Thymus (tissue), 11 donors: ENCODE data around the gene SYT13. TPM values are rescaled to one million over a fixed set of nuclear protein-coding genes. Genes with fewer than 3 reads are reported as not detected.

Experiments
- DNase-seq, 9 donors: peaks; one replicate each; pipeline ENCODE4 v3.0.0-alpha.2; 2013; ENCODE audit warnings: low spot score in 9 of 9, low read depth in 6 of 9, missing footprints in 1 of 9
- H3K27ac ChIP-seq, 2 donors: one replicate each; pipeline ENCODE4 v1.5.1; 2013; ENCODE audit warnings: control low read depth in 1 of 2, low read depth in 1 of 2, low read length in 1 of 2, mild to moderate bottlenecking in 1 of 2, moderate library complexity in 1 of 2
- H3K27me3 ChIP-seq, 2 donors: one replicate each; pipeline ENCODE4 v1.5.1; 2013; ENCODE audit warnings: low read length in 1 of 2; ENCODE audit not compliant: control insufficient read depth in 2 of 2, insufficient read depth in 1 of 2
- H3K36me3 ChIP-seq, 2 donors: one replicate each; pipeline ENCODE4 v1.5.1; 2013; ENCODE audit warnings: low read length in 1 of 2, mild to moderate bottlenecking in 1 of 2, moderate library complexity in 1 of 2; ENCODE audit not compliant: control insufficient read depth in 2 of 2, insufficient read depth in 2 of 2
- H3K4me1 ChIP-seq, 2 donors: one replicate each; pipeline ENCODE4 v1.5.1; 2013; ENCODE audit warnings: low read length in 2 of 2; ENCODE audit not compliant: control insufficient read depth in 2 of 2, insufficient read depth in 2 of 2
- H3K4me3 ChIP-seq, 2 donors: one replicate each; pipeline ENCODE4 v1.5.1; 2013; ENCODE audit warnings: low read length in 2 of 2, control low read depth in 1 of 2, mild to moderate bottlenecking in 1 of 2
- H3K9me3 ChIP-seq, 2 donors: one replicate each; pipeline ENCODE4 v1.5.1; 2013; ENCODE audit warnings: low read length in 1 of 2, mild to moderate bottlenecking in 1 of 2; ENCODE audit not compliant: control insufficient read depth in 2 of 2, insufficient read depth in 1 of 2
- WGBS: extraction: QIAGEN DNeasy Blood & Tissue Kit; methylation state at CpG from one replicate; pipeline ENCODE4 v1.1.7; 2013; 5-methylcytosine and 5-hydroxymethylcytosine counted together
- polyA plus RNA-seq: library from polyadenylated mRNA; stranded (reverse); fragments of 200-250 nt; gene quantifications from one replicate; pipeline ENCODE4 v1.2.3, GENCODE V29; 2013
- total RNA-seq: library from RNA; stranded (reverse); fragments of 120-200 nt; gene quantifications from one replicate; pipeline ENCODE4 v1.2.4, GENCODE V29; 2013
- donor health status: healthy.

SYT13 gene
- total and polyA plus RNA-seq, 2 donors: 0.14 to 0.25 TPM

DNA sequence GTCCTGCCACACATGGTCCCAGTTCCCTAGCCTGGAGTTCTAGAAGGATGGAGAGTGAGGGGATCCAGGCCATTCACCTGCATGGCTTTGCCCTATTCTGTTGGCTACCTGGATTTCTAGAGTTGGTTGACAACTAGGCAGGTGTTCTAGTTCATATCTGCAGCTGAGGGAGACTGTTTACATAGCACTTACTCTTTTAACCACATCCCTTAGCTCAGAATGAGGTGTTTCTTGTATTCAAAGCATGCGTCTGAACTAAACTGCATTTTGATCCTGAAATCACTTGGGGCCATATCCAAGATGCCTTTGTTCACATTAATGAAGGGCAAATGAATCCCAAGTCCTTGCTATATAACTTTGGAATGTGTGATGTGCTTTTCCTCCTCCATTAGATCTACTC lies 60.9 kb downstream of the SYT13 start:
- DNase-seq: no peak
- WGBS: 93% methylated on average over 1 of the region's 1 CpG
- no peaks in the 10 kb centered on the region for H3K4me1 ChIP-seq
- peaks cover 3% of the 10 kb centered on the region in 2 donors for H3K36me3 ChIP-seq
- no peak overlapping the region for H3K4me3 ChIP-seq
- no peaks in the 10 kb centered on the region for H3K27me3 ChIP-seq
- H3K9me3 ChIP-seq: no peaks in the 10 kb centered on the region
- H3K27ac ChIP-seq: no peak overlapping the region

- H3K36me3 ChIP-seq: peaks cover 3% of the 10 kb centered on the region in 2 donors
- no peak for DNase-seq
- H3K9me3 ChIP-seq: no peaks in the 10 kb centered on the region
- H3K4me1 ChIP-seq: no peaks in the 10 kb centered on the region
- H3K4me3 ChIP-seq: no peak overlapping the region
- no peak overlapping the region for H3K27ac ChIP-seq
- H3K27me3 ChIP-seq: no peaks in the 10 kb centered on the region
- 97% methylated on average over 11 of the region's 11 CpGs for WGBS
These were observed 61.4 kb downstream of the SYT13 start for GRCh38 chr11:45224766-45225165.

DNA sequence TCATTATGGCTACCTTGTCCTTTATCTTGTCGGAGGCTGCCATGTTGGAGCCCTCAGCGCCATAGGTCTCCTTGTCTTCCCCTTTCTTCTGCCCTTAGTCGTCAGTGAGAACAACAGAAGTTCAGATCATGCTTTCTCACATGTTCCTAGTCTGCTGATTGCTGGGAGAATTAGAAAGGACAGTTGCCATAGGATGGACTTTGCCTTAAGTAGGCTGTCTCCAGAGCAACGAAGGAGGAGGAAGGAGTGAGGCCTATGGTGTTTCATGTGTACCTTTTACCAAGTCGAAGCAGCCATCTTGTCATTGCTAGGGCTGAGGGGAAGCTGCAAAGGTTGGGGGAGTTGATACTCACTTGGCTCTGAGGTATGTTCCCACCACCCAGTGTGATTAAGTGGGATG lies 62.6 kb downstream of the SYT13 start:
- Histone ChIP-seq H3K4me1 (no peaks in the 10 kb centered on the region), H3K27ac (no peak overlapping the region), H3K9me3 (no peaks in the 10 kb centered on the region), H3K4me3 (no peak overlapping the region), H3K36me3 (peaks cover 3% of the 10 kb centered on the region in 2 donors), H3K27me3 (no peaks in the 10 kb centered on the region)
- no peak for DNase-seq
- 98% methylated on average over 5 of the region's 5 CpGs for WGBS

GRCh38 chr11:45219411-45219810 lies 66.7 kb downstream of the SYT13 start:
- Histone ChIP-seq H3K36me3 (peaks cover 0 to 3% of the 10 kb centered on the region in 2 donors), H3K4me1 (peaks cover 0 to 3% of the 10 kb centered on the region in 2 donors), H3K9me3 (no peaks in the 10 kb centered on the region), H3K27me3 (no peaks in the 10 kb centered on the region), H3K27ac (no peak overlapping the region), H3K4me3 (no peak overlapping the region)
- 98% methylated on average over 18 of the region's 18 CpGs for WGBS
- DNase-seq: no peak

DNA sequence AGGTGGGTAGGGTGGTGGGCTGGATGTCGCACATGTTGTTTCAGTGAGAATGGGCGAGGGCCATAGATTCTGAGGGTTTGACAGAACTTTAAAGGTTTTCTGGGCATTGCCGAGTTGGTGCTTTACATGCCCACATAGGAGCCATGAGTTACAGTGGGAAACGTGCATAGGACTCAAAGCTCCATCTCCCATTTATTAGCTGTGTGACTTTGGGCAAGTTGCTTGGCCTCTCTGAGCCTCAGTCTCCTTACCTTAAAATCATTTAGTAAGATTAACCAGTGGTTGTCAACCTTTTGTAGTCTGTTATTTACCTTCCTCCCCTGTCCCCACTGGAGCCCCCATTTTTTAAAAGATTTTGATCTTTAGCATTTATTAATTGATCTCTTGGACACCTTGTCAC lies 67.4 kb downstream of the SYT13 start:
- Histone ChIP-seq H3K36me3 (no peaks in the 10 kb centered on the region), H3K4me3 (no peak overlapping the region), H3K4me1 (peaks cover 0 to 3% of the 10 kb centered on the region in 2 donors), H3K9me3 (no peaks in the 10 kb centered on the region), H3K27ac (no peak overlapping the region), H3K27me3 (no peaks in the 10 kb centered on the region)
- WGBS: 96% methylated on average over 4 of the region's 4 CpGs
- DNase-seq: no peak

DNA sequence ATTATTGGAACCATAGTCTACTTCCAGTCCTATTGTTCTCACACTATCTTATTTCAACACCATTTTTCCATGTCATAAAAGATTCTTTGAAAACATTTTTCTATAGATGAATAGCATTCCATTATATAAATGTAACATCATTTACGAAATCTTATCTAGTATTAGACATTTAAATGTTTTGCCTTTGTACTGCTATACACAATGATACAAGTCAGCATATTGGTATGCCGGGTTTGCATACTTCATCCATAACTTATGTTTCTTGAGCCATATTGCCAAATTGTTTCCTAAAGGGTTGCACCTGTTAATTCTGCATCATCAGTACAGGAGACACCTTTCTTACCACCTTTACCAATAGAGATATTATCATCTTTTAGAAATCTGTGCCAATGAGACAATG lies 68.2 kb downstream of the SYT13 start:
- H3K4me1 ChIP-seq: peaks cover 0 to 3% of the 10 kb centered on the region in 2 donors
- 96% methylated on average over 2 of the region's 2 CpGs for WGBS
- H3K36me3 ChIP-seq: no peaks in the 10 kb centered on the region
- H3K9me3 ChIP-seq: no peaks in the 10 kb centered on the region
- H3K27me3 ChIP-seq: no peaks in the 10 kb centered on the region
- H3K27ac ChIP-seq: no peak overlapping the region
- no peak overlapping the region for H3K4me3 ChIP-seq
- DNase-seq: no peak

DNA sequence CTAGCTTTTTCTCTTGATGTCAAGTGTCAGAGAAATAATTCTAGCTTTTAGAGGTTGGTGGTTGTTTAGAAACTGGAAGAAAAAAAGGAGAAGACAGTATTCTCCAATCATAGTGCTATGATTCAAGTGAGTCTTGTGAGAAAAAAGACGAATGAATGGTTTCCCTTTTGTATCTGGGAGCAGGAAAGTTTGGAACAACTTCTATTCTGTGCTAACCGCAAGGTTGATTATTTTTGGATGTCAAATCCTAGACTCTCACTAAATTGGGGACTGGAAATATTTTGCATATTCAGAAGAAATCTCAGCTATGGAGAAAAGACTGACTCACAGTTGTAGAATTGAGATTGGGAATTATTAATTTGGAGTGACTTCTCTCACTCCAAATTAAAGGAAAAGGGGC lies 69.2 kb downstream of the SYT13 start:
- 92% methylated on average over 2 of the region's 2 CpGs for WGBS
- no peak overlapping the region for H3K4me3 ChIP-seq
- H3K9me3 ChIP-seq: no peaks in the 10 kb centered on the region
- H3K4me1 ChIP-seq: peaks cover 0 to 3% of the 10 kb centered on the region in 2 donors
- H3K27ac ChIP-seq: no peak overlapping the region
- no peak for DNase-seq
- H3K36me3 ChIP-seq: no peaks in the 10 kb centered on the region
- H3K27me3 ChIP-seq: no peaks in the 10 kb centered on the region

DNA sequence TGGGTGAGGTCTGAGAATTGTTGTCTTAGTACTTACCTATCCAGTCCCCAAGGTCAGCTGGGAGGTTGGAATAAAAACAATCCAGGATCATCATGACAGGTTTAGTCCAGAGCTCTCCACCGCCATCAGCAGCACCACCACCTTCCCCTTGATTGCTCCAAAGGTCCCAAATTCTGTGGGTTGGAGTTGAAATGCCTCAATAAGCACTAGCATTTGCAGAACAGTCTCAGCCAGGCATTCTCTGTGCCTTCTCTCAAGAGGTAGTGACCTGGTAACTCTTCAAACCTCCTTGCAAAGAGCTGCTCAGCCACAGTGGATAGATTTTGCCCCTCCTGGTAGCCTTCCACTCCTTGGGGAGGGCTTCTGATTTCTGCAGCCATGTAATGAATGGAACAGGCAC lies 70.1 kb downstream of the SYT13 start:
- H3K4me1 ChIP-seq: peaks cover 0 to 3% of the 10 kb centered on the region in 2 donors
- H3K27ac ChIP-seq: no peak overlapping the region
- WGBS: 98% methylated on average over 1 of the region's 1 CpG
- no peaks in the 10 kb centered on the region for H3K9me3 ChIP-seq
- H3K36me3 ChIP-seq: no peaks in the 10 kb centered on the region
- no peaks in the 10 kb centered on the region for H3K27me3 ChIP-seq
- H3K4me3 ChIP-seq: no peak overlapping the region
- no peak for DNase-seq

DNA sequence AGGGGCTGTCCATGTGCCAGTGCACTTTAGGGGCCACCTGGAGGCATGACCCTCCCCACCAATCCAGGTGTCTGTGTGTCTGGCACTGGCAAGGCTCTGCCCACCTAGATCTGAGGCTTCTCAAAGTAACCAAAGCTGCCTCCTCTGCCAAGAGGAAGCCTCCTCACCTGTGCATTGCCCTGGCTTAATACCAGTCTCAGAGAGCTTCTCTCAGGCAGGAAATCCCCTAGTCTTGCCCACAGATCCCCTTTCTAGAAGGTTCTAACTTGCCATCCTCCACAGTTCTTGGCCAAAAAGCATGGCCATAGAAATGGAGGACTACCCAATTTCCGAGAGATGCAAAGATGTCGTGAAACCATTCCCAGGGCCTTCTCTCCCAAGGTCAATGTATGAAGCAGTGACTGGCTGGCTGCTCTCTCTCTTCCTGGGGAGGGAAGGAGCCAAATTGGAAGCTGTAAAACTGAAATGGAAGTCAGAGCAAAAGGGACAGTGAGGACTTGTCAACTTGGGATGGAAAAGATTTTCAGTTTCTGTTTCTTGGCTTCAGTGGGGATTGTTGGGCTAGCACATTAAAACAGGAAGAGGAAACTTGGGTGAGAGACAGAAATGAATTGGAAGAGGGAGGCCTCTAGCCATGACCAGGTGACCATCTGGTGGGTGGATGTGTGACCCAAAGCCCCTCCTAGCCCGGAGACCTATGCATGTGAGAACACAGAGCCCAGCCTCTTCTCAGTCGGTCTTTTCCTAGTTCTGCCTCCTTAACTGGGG lies 70.9 kb downstream of the SYT13 start:
- no peak overlapping the region for H3K4me3 ChIP-seq
- no peaks in the 10 kb centered on the region for H3K27me3 ChIP-seq
- WGBS: 97% methylated on average over 4 of the region's 4 CpGs
- H3K27ac ChIP-seq: no peak overlapping the region
- H3K4me1 ChIP-seq: peaks cover 0 to 6% of the 10 kb centered on the region in 2 donors
- no peaks in the 10 kb centered on the region for H3K36me3 ChIP-seq
- DNase-seq: peak in 2 of 9 donors; percentile 5 to 19
- no peaks in the 10 kb centered on the region for H3K9me3 ChIP-seq
